ENCODE measurements around the gene TSPAN31. TPM values are rescaled to one million over a fixed set of nuclear protein-coding genes. Genes with fewer than 3 reads are reported as not detected.

Gene TSPAN31
- total and polyA plus RNA-seq, 2 of the 8 experiments (the other 6 are each of a cell fraction or from before 2014, with no cell fraction given), result 15.8 to 31.4 TPM

- H4K20me1 ChIP-seq (replicated peaks in 1 of 2; ENCODE audit: control insufficient read depth in 1 of 2, insufficient read depth in 2 of 2, low read length in 2 of 2), result peaks cover 3 to 4% of the 10 kb centered on the region in 2 experiments
- peak within 1 kb of the TSS; percentile 52 for H3K56ac ChIP-seq (replicated peaks; ENCODE audit: insufficient read length, low read depth, low read length)
- peak within 1 kb of the TSS; percentile 86 for H3K27ac ChIP-seq (ENCODE audit: low read depth, low read length)
- no peak within 1 kb of the TSS; the same call in 1 of the 2 replicates for H2BK15ac ChIP-seq (ENCODE audit: low read length)
- no peak within 1 kb of the TSS for H2AFZ ChIP-seq (ENCODE audit: low read length)
- H2BK120ac ChIP-seq (replicated peaks; ENCODE audit: low read depth, low read length), result no peak within 1 kb of the TSS
- H4K91ac ChIP-seq (replicated peaks; ENCODE audit: insufficient read length, low read length), result peak within 1 kb of the TSS; percentile 12
- H2BK20ac ChIP-seq (ENCODE audit: low read length), result no peak within 1 kb of the TSS
- H3K36me3 ChIP-seq (ENCODE audit: control insufficient read depth in 2 of 4, insufficient read depth in 4 of 4, low read length in 3 of 4), result peaks cover 21 to 37% (median 27%) of the 10 kb centered on the region in 4 experiments
- ChIA-PET POLR2A (ENCODE audit: partially characterized antibody) (interaction anchor here (0.7 to 5.3 kb wide), 9 partner anchors 9 to 145 kb away, joined by 3 to 25 read pairs (median 4); partner anchors contain the start of genes AGAP2 and CYP27B1), CTCF (ENCODE audit: partially characterized antibody) (no interaction called here)
- peak within 1 kb of the TSS; percentile 67 for H4K5ac ChIP-seq (ENCODE audit: insufficient read length, low read depth, low read length)
- peak within 1 kb of the TSS; percentile 7 for H3K23ac ChIP-seq (ENCODE audit: insufficient read length)
- H3K4ac ChIP-seq (replicated peaks; ENCODE audit: insufficient read length, low read depth, low read length), result peak within 1 kb of the TSS; percentile 81
- peak within 1 kb of the TSS; percentile 66 for H2AK5ac ChIP-seq (ENCODE audit: low read depth, low read length)
- H3K4me1 ChIP-seq (replicated peaks in 1 of 4; ENCODE audit: control insufficient read depth in 3 of 4, insufficient read depth in 4 of 4, low read length in 3 of 4), result peaks cover 3 to 26% (median 7%) of the 10 kb centered on the region in 4 experiments; a peak in 6 of 7 replicates
- peak within 1 kb of the TSS; percentile 81; the same call in 1 of the 2 replicates for H3K18ac ChIP-seq (ENCODE audit: extremely low read depth, low read length)
- 2% methylated on average over 58 of the region's 58 CpGs; no CpG with 5 or more reads in 1 of the 2 experiments for WGBS, 2 experiments (ENCODE audit: extremely low coverage in 1 of 2, insufficient coverage in 1 of 2, insufficient read length in 1 of 2, insufficient replicate concordance in 2 of 2, low coverage in 1 of 2, low lambda C conversion rate in 2 of 2, missing lambda C conversion rate in 1 of 2)
- H2BK12ac ChIP-seq (ENCODE audit: low read depth, low read length), result 0 out of 2 replicates have a peak within 1 kb of the TSS, but pooled peaks have one; percentile 80
- H3K79me2 ChIP-seq (ENCODE audit: control insufficient read depth in 1 of 2, insufficient read depth in 2 of 2, low read length in 2 of 2), result peaks cover 12 to 20% of the 10 kb centered on the region in 2 experiments
- peak within 1 kb of the TSS; percentile 88 to 99 (median 96) for H3K9ac ChIP-seq (replicated peaks in 1 of 4; ENCODE audit: extremely low read depth in 1 of 4, low read depth in 3 of 4, low read length in 3 of 4)
- H3K79me1 ChIP-seq (ENCODE audit: low read depth, low read length), result peaks cover 15% of the 10 kb centered on the region; the same call in 1 of the 2 replicates
- peak within 1 kb of the TSS; percentile 81 for H3K14ac ChIP-seq (ENCODE audit: insufficient read length)
- H3K23me2 ChIP-seq (ENCODE audit: low read depth, low read length), result peaks cover 18% of the 10 kb centered on the region
- H3K27me3 ChIP-seq (replicated peaks in 1 of 4; ENCODE audit: control insufficient read depth in 3 of 4, extremely low read depth in 1 of 4, insufficient read depth in 3 of 4, low read length in 3 of 4), result peaks cover 8 to 22% (median 20%) of the 10 kb centered on the region in 4 experiments
- peak within 1 kb of the TSS; percentile 87 for H2BK5ac ChIP-seq (ENCODE audit: low read depth, low read length)
- peak within 1 kb of the TSS; percentile 96 to 99 (median 98) for H3K4me3 ChIP-seq (ENCODE audit: extremely low read depth in 1 of 4, insufficient read depth in 2 of 4, low read depth in 3 of 4, low read length in 4 of 4)
- peak within 1 kb of the TSS; percentile 97 for H4K8ac ChIP-seq (ENCODE audit: extremely low read depth, insufficient read depth, low read length)
- FAIRE-seq (peak; percentile 71), DNase-seq (ENCODE audit: low read depth in 1 of 2, low spot score in 2 of 2) (peak; percentile 99 to 100)
- H3K4me2 ChIP-seq (ENCODE audit: insufficient read depth in 1 of 2, low read depth in 2 of 2, low read length in 2 of 2), result peak within 1 kb of the TSS; percentile 95 to 96
- H3K9me3 ChIP-seq (ENCODE audit: insufficient read depth in 2 of 2, low read depth in 1 of 2, low read length in 1 of 2), result no peaks in the 10 kb centered on the region
- TF ChIP-seq GABPA (IDR thresholded peaks at IDR 0.05; ENCODE audit: borderline replicate concordance, insufficient read depth, low read length), result no peak
- no peak for TF ChIP-seq RNF2 (IDR thresholded peaks at IDR 0.05; ENCODE audit: borderline replicate concordance, low read depth, low read length, missing control alignments, poor library complexity, severe bottlenecking)
- peak; percentile 99 for TF ChIP-seq ATF3 (IDR thresholded peaks at IDR 0.05; ENCODE audit: insufficient read depth, low read depth, low read length)
- TF ChIP-seq MAX (IDR thresholded peaks at IDR 0.05), result peak; percentile 99
- TF ChIP-seq NANOG (IDR thresholded peaks at IDR 0.05; ENCODE audit: insufficient read depth, low read depth, low read length, poor library complexity, severe bottlenecking), result no peak
- TF ChIP-seq CBX8 (IDR thresholded peaks at IDR 0.05; ENCODE audit: borderline replicate concordance, low read depth, low read length), result no peak
- TF ChIP-seq SIRT6 (IDR thresholded peaks at IDR 0.05; ENCODE audit: low read length), result no peak
- no peak for TF ChIP-seq POLR2AphosphoS5 (IDR thresholded peaks at IDR 0.05; ENCODE audit: low read depth, low read length)
- TF ChIP-seq SAP30 (IDR thresholded peaks at IDR 0.05; ENCODE audit: insufficient read depth, insufficient replicate concordance, low read length), result peak; percentile 93
Observed at GRCh38 chr12:57751788-57752667, 7.2 kb downstream of the TSPAN31 start, which contains the start of gene CDK4. Gene CDK4, minus strand, starts transcription at chr12:57752310. Its CDS starts 593 bp downstream, at chr12:57751717.

All from H1 (cell line).